ENCODE data around the gene FSD1.

FSD1 gene

DNA sequence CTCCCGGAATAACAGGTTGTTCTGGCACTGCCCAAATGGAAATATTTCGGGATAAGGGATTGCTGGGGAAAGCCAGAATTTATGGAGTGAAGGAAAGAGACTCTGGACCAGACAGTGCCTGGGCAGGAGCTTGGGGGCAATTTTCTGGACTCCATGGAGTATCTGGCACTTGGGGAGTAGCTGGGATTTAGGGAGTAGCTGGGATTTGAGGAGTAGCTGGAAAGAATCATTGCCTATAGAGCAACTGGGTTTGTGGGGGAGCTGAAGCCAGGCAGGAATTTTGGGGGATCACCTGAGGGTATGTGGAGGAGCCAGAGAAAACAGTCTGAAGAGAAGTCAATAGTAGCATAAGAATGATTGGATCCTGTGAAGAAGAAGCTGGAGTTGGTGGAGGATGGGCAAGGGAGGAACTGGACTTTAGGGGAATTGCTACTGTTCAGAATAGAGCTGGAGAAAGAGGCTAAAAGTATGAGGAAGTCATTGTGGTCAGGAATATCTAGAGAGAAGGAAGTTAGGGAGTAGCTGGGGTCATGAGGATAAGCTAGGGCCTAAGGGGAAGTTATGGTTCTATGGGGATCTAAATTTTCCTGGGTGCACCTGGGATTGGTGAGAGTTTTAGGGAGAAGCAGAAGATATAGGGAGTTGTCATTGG, 14.8 kb downstream of the FSD1 start:
- DNase-seq (ENCODE audit: low read depth) = no peak
- TF ChIP-seq, protein P1, sequence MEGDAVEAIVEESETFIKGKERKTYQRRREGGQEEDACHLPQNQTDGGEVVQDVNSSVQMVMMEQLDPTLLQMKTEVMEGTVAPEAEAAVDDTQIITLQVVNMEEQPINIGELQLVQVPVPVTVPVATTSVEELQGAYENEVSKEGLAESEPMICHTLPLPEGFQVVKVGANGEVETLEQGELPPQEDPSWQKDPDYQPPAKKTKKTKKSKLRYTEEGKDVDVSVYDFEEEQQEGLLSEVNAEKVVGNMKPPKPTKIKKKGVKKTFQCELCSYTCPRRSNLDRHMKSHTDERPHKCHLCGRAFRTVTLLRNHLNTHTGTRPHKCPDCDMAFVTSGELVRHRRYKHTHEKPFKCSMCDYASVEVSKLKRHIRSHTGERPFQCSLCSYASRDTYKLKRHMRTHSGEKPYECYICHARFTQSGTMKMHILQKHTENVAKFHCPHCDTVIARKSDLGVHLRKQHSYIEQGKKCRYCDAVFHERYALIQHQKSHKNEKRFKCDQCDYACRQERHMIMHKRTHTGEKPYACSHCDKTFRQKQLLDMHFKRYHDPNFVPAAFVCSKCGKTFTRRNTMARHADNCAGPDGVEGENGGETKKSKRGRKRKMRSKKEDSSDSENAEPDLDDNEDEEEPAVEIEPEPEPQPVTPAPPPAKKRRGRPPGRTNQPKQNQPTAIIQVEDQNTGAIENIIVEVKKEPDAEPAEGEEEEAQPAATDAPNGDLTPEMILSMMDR (IDR thresholded peaks at IDR 0.05; ENCODE audit: low read length, missing control alignments) = no peak
- no peak overlapping the region for H3K4me3 ChIP-seq (replicated peaks; ENCODE audit: low read depth, low read length)

DNA sequence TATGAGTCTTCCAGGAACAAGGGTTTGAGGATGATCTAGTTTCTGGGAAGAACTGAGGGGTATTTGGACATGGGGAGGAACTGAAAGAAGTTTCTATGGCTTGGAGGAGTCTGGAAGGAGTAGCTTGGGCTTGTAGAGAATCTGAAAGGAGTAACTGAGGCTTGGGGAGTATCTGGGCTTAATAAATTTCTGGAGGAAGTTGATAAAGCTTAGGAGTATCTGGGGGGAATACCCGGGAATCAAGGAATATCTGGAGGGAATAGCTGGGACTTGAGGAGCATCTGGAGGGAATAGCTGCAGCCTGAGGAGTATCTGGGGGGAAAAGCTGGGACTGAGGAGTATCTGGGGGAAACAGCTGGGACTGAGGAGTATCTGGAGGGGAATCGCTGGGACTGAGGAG, 16.0 kb downstream of the FSD1 start:
- H3K4me3 ChIP-seq (replicated peaks; ENCODE audit: low read depth, low read length) = no peak overlapping the region
- TF ChIP-seq, protein P1 (IDR thresholded peaks at IDR 0.05; ENCODE audit: low read length, missing control alignments) = no peak
- DNase-seq (ENCODE audit: low read depth) = no peak

DNA sequence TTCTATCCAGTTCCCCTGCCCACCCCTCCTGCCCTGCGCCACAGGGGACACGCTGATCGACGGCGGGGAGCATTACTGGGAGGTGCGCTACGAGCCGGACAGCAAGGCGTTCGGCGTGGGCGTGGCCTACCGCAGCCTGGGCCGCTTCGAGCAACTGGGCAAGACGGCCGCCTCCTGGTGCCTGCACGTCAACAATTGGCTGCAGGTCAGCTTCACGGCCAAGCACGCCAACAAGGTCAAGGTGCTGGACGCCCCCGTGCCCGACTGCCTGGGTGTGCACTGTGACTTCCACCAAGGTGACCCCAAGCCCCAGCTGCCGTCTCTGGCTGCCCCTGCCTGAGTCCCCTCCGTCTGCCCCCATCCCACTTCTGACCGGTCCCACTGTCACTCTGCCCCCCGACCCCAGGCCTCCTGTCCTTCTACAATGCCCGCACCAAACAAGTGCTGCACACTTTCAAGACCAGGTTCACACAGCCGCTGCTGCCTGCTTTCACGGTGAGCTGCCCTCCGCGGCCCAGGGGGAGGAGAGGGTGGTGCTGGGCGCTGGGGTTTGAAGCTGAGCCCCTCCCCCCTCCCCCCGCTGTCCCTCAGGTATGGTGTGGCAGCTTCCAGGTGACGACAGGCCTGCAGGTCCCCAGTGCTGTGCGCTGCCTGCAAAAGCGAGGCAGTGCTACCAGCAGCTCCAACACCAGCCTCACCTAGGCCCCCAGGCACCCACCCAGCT, 18.7 kb downstream of the FSD1 start:
- TF ChIP-seq, protein P1 (IDR thresholded peaks at IDR 0.05; ENCODE audit: low read length, missing control alignments) = no peak
- no peak for DNase-seq (ENCODE audit: low read depth)
- H3K4me3 ChIP-seq (replicated peaks; ENCODE audit: low read depth, low read length) = no peak overlapping the region

DNA sequence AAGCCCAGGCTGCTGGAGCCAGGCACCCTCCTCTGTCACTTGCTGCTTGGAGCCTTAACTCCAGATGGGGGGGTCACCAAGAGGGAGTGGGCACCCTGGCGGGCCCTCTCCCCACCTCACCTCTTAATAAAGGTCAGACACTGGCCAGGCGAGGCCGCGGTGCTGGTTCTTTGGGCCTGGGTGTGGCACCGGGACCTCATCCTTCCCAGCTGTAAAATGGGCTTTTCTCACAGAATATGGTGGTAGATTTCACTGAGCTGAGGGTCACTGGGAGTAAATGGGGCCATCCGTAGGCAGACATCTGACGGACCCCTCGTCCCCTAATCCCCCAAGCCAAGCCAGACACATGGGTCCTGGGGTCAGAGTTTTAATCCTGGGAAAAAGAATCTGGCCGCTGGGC, 19.3 kb downstream of the FSD1 start:
- TF ChIP-seq, protein P1 (IDR thresholded peaks at IDR 0.05; ENCODE audit: low read length, missing control alignments) = no peak
- DNase-seq (ENCODE audit: low read depth) = no peak
- H3K4me3 ChIP-seq (replicated peaks; ENCODE audit: low read depth, low read length) = no peak overlapping the region

DNA sequence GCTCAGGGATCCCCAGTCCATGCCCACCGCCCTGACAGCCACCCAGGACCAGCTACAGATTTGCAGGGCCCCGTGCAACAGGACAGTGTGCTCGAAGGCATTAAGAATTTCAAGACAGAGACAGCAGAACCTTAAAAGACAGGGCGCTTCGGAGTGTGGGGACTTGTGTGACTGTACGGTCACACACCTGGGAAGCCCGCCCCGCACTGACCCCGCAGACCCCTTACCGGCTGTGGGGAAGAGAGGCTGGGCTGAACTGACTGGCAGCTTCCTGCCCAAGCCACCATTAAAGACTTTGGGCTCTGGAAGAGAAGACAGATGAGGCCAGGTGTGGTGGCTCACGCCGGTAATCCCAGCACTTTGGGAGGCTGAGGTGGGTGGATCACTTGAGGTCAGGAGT, 19.8 kb downstream of the FSD1 start:
- DNase-seq (ENCODE audit: low read depth) = no peak
- TF ChIP-seq, protein P1 (IDR thresholded peaks at IDR 0.05; ENCODE audit: low read length, missing control alignments) = no peak
- no peak overlapping the region for H3K4me3 ChIP-seq (replicated peaks; ENCODE audit: low read depth, low read length)

DNA sequence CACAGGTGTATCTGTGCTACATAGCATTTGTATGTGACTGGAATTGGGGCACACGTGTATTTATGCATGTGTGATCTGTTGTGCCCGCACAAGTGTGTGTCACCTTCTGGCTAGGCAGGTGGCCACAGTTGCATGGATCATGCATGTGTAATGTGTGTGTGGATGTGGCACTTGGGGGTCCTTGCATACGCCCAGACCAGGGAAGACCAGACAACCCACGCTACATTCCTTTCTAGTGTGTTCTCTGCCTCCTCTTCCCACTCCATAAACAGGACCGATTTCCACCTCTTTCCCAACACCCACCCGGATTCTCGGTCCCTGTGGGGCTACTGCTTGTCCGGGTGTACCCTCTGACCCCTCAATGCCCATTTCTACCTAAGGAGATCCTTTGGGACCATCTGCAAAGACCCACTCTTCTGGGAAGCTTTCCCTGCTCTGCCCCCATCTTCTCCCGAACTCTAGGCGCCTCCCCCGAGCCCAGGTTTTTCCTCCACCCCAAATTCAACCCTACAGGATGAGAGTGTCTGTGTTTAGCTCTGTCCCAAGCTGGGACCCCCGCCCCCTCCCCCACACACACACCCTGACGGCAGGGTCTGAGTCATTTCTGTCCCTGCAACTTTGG, 21.9 kb downstream of the FSD1 start:
- no peak overlapping the region for H3K4me3 ChIP-seq (replicated peaks; ENCODE audit: low read depth, low read length)
- DNase-seq (ENCODE audit: low read depth) = no peak
- TF ChIP-seq, protein P1 (IDR thresholded peaks at IDR 0.05; ENCODE audit: low read length, missing control alignments) = no peak
